Measurements from ENCODE around the gene C12orf50. TPM values are rescaled to one million over a fixed set of nuclear protein-coding genes. Genes with fewer than 3 reads are reported as not detected.

The C12orf50 gene
- total RNA-seq, result 0.09 TPM
- under 1 TPM; 0.11 to 0.37 (median 0.21) TPM for polyA plus RNA-seq (ENCODE audit: insufficient read depth in 1 of 8, insufficient read length in 8 of 8, low replicate concordance in 1 of 8)
- long read RNA-seq, donor 1, result 0 reads
- long read RNA-seq, donor 2, result 0 reads
- long read RNA-seq, donor 3, result 0 reads
- long read RNA-seq, donor 4, result 0 reads
- long read RNA-seq, donor 5, result 0 reads
- long read RNA-seq, donor 6, result 0 reads
- long read RNA-seq, donor 7, result 0 reads
- long read RNA-seq, donor 8, result 0 reads
- long read RNA-seq, donor 9, partial matches to known transcripts, result 5 of 5 reads
- long read RNA-seq, donor 9, other reads (novel, unspliced or antisense), result 0 of 5 reads
- long read RNA-seq, donor 10, partial matches to known transcripts, result 21 of 21 reads
- long read RNA-seq, donor 10, other reads (novel, unspliced or antisense), result 0 of 21 reads
- long read RNA-seq, donor 11, result 0 reads

DNA sequence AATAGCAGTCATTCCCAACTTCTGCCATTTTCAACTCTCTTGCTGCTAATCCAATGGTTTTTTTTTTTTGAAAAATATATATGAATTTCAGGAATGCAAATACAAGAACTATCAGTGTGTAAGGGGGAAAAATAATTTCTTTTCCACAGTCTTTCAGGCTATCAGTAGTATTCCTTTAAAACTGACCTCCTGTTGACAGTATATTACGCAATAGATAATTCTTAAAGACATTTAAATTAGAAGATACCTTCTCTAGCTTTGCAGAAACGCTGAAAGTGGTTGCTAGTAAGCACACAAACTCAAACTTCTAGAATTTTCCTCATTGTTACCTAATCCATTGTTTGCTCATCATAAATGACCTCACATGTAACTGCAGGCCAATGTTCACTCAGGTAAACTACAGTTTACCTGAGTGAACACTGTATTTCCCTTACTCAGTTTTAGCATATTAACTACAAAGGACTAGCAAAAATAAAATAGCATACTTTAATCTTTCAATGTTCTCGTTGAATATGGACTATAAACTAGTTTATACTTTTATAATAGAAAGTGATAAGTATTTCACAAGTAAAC is at the start of gene C12orf50:
Gene C12orf50, minus strand, starts transcription at position 309 of the 573 bp plus-strand sequence. CDS start 2,439 bp downstream, outside the sequence.
- Histone ChIP-seq H3K4me1 (ENCODE audit: control insufficient read depth, insufficient read depth, low read length) (no peaks in the 10 kb centered on the region), H3K4me3 (ENCODE audit: low read length) (no peak within 1 kb of the TSS), H3K9me3 (replicated peaks; ENCODE audit: control insufficient read depth, low read depth, low read length) (no peaks in the 10 kb centered on the region), H3K27ac (ENCODE audit: low read length) (no peak within 1 kb of the TSS), H3K27me3 (ENCODE audit: control insufficient read depth, insufficient read depth, low read length) (no peaks in the 10 kb centered on the region), H3K36me3 (ENCODE audit: control insufficient read depth, insufficient read depth, low read length) (no peaks in the 10 kb centered on the region)
- no peak for DNase-seq
- WGBS (ENCODE audit: insufficient coverage), result 86% methylated on average over 1 of the region's 3 CpGs

DNA sequence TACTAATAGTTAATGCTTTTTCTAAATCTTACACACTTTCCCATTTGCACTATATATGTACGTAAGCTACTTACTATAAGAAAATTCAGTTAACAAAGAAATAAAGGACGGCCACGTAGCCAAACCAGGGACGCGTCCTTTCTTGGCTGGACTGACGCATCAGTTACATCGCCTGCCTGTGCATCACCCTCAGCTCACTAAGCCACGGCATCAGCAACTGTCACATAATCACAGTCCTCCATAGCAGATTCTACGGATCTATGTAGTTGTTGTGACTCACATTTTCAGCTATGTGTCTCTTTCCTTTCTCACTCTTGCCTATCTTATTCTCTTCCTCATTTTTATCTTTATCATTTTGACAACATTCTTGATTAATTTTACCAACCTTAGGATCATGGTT is 38.1 kb upstream of the C12orf50 start:
- H3K4me3 ChIP-seq (ENCODE audit: low read length), result no peak overlapping the region
- H3K27ac ChIP-seq (ENCODE audit: low read length), result no peak overlapping the region
- 98% methylated on average over 5 of the region's 9 CpGs for WGBS (ENCODE audit: insufficient coverage)
- no peaks in the 10 kb centered on the region for H3K27me3 ChIP-seq (ENCODE audit: control insufficient read depth, insufficient read depth, low read length)
- peaks cover 12% of the 10 kb centered on the region for H3K36me3 ChIP-seq (ENCODE audit: control insufficient read depth, insufficient read depth, low read length)
- no peaks in the 10 kb centered on the region for H3K9me3 ChIP-seq (replicated peaks; ENCODE audit: control insufficient read depth, low read depth, low read length)
- no peak for DNase-seq
- H3K4me1 ChIP-seq (ENCODE audit: control insufficient read depth, insufficient read depth, low read length), result no peaks in the 10 kb centered on the region

DNA sequence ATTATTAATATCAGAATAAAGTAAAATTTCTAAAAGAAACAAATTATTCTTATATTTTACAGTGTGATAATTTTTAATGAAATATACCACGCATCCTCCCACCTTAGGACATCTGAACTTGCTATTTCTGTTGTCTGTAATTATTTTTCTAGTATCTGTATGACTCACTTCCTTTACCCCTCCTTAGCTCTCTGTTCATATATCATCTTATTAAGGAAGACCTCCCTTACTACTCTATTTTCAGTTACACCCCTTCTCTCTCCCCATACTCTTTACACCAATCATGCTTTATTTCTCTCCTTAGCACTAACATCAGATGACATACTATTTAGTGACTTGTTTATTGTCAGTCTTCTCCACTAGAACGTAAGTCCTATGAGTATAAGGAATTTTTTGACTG is 34.2 kb upstream of the C12orf50 start:
- Histone ChIP-seq H3K27ac (ENCODE audit: low read length) (no peak overlapping the region), H3K4me1 (ENCODE audit: control insufficient read depth, insufficient read depth, low read length) (no peaks in the 10 kb centered on the region), H3K27me3 (ENCODE audit: control insufficient read depth, insufficient read depth, low read length) (no peaks in the 10 kb centered on the region), H3K4me3 (ENCODE audit: low read length) (no peak overlapping the region), H3K9me3 (replicated peaks; ENCODE audit: control insufficient read depth, low read depth, low read length) (no peaks in the 10 kb centered on the region), H3K36me3 (ENCODE audit: control insufficient read depth, insufficient read depth, low read length) (peaks cover 6% of the 10 kb centered on the region)
- no peak for DNase-seq
- WGBS (ENCODE audit: insufficient coverage), result no CpG with 5 or more reads among the region's 2 CpGs

DNA sequence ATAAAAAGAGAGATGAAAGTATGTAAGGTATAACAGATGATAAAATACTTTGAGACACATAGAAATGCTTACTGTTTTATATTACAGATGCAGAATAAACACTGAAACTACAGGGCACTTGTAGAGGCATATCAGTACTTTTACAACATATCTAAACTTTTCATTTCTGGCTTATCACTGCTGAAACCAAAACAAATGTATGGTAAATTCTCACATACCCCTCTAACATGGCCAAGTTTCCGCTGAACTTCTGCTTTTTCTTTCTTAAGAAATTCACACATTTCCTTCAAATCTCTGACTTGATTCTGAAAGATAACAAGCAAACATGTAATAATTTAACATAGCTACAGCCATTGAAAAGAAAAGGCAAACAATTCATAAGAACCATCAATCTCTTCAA is 33.3 kb upstream of the C12orf50 start:
- Histone ChIP-seq H3K9me3 (replicated peaks; ENCODE audit: control insufficient read depth, low read depth, low read length) (no peaks in the 10 kb centered on the region), H3K4me1 (ENCODE audit: control insufficient read depth, insufficient read depth, low read length) (no peaks in the 10 kb centered on the region), H3K36me3 (ENCODE audit: control insufficient read depth, insufficient read depth, low read length) (peaks cover 14% of the 10 kb centered on the region), H3K27ac (ENCODE audit: low read length) (no peak overlapping the region), H3K4me3 (ENCODE audit: low read length) (no peak overlapping the region), H3K27me3 (ENCODE audit: control insufficient read depth, insufficient read depth, low read length) (no peaks in the 10 kb centered on the region)
- no peak for DNase-seq
- WGBS (ENCODE audit: insufficient coverage), result 100% methylated on average over 1 of the region's 1 CpG

GRCh38 chr12:88058719-88059077 is 29.5 kb upstream of the C12orf50 start:
- Histone ChIP-seq H3K4me3 (ENCODE audit: low read length) (no peak overlapping the region), H3K4me1 (ENCODE audit: control insufficient read depth, insufficient read depth, low read length) (no peaks in the 10 kb centered on the region), H3K27me3 (ENCODE audit: control insufficient read depth, insufficient read depth, low read length) (no peaks in the 10 kb centered on the region), H3K27ac (ENCODE audit: low read length) (no peak overlapping the region), H3K36me3 (ENCODE audit: control insufficient read depth, insufficient read depth, low read length) (peaks cover 14% of the 10 kb centered on the region), H3K9me3 (replicated peaks; ENCODE audit: control insufficient read depth, low read depth, low read length) (no peaks in the 10 kb centered on the region)
- no CpG with 5 or more reads among the region's 1 CpG for WGBS (ENCODE audit: insufficient coverage)
- no peak for DNase-seq

DNA sequence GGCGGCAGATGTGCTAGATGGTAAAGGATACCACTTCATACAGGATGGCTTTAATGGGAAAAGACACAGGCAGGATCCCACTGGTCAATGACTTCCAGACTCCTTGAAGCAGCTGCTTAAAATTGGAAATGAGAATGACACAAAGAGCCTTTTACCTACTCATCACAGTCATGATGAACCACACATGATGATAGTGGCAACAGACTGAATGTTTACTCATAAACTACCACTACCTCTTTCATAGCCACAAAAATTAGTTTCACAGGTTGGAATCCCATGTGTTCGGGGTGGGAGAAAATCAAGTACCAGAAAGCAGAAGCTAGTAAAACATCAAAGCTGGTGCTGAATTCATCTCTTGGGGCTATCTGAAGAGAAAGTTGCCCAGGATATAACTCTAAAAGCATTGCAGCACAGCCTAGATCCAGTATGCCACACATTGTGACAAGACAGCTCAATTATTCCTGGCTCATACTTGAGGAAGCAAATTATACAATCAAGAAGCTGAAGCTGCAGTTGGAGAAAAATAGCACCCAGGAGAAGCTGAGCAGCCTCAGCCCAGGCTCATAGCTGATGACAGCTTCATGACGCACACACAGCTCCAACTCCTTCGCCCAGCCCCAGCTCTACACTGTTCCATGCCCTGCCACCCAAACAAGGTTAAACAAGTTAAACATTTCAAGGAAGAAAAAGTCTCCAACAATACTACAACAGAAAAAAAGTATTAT is 29.0 kb upstream of the C12orf50 start:
- H3K4me1 ChIP-seq (ENCODE audit: control insufficient read depth, insufficient read depth, low read length), result no peaks in the 10 kb centered on the region
- no peak for DNase-seq
- H3K4me3 ChIP-seq (ENCODE audit: low read length), result no peak overlapping the region
- H3K36me3 ChIP-seq (ENCODE audit: control insufficient read depth, insufficient read depth, low read length), result peaks cover 14% of the 10 kb centered on the region
- 90% methylated on average over 2 of the region's 4 CpGs for WGBS (ENCODE audit: insufficient coverage)
- H3K27ac ChIP-seq (ENCODE audit: low read length), result no peak overlapping the region
- no peaks in the 10 kb centered on the region for H3K9me3 ChIP-seq (replicated peaks; ENCODE audit: control insufficient read depth, low read depth, low read length)
- no peaks in the 10 kb centered on the region for H3K27me3 ChIP-seq (ENCODE audit: control insufficient read depth, insufficient read depth, low read length)

- H3K36me3 ChIP-seq (ENCODE audit: control insufficient read depth, insufficient read depth, low read length), result peaks cover 16% of the 10 kb centered on the region
- H3K27me3 ChIP-seq (ENCODE audit: control insufficient read depth, insufficient read depth, low read length), result no peaks in the 10 kb centered on the region
- DNase-seq, result no peak
- no peak overlapping the region for H3K27ac ChIP-seq (ENCODE audit: low read length)
- H3K4me3 ChIP-seq (ENCODE audit: low read length), result no peak overlapping the region
- no CpG with 5 or more reads among the region's 2 CpGs for WGBS (ENCODE audit: insufficient coverage)
- no peaks in the 10 kb centered on the region for H3K4me1 ChIP-seq (ENCODE audit: control insufficient read depth, insufficient read depth, low read length)
- H3K9me3 ChIP-seq (replicated peaks; ENCODE audit: control insufficient read depth, low read depth, low read length), result no peaks in the 10 kb centered on the region
Observed at GRCh38 chr12:88056571-88056970, 27.4 kb upstream of the C12orf50 start.

- H3K9me3 ChIP-seq (replicated peaks; ENCODE audit: control insufficient read depth, low read depth, low read length), result no peaks in the 10 kb centered on the region
- no peaks in the 10 kb centered on the region for H3K4me1 ChIP-seq (ENCODE audit: control insufficient read depth, insufficient read depth, low read length)
- H3K36me3 ChIP-seq (ENCODE audit: control insufficient read depth, insufficient read depth, low read length), result peaks cover 15% of the 10 kb centered on the region
- no peak overlapping the region for H3K27ac ChIP-seq (ENCODE audit: low read length)
- WGBS (ENCODE audit: insufficient coverage), result no CpG with 5 or more reads among the region's 1 CpG
- H3K27me3 ChIP-seq (ENCODE audit: control insufficient read depth, insufficient read depth, low read length), result no peaks in the 10 kb centered on the region
- DNase-seq, result peak; percentile 5
- H3K4me3 ChIP-seq (ENCODE audit: low read length), result no peak overlapping the region
Observed at GRCh38 chr12:88052686-88053085, 23.5 kb upstream of the C12orf50 start.

DNA sequence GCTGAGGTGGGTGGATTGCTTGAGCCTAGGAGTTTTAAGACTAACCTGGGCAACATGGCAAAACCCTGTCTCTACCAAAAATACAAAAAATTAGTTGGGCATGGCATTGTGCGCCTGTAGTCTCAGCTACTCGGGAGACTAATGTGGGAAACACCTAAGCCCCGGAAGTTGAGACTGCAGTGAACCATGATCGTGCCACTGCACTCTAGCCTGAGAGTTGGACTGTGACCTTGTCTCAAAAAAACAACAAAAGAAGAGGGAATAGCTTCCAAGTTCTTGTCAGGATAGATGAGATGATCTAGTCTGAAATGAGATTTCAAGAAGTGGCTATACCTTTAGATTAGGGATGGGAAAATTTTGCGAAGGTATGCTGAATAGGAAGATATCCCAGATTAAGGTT is 14.8 kb upstream of the C12orf50 start:
- WGBS (ENCODE audit: insufficient coverage), result 88% methylated on average over 3 of the region's 5 CpGs
- H3K27me3 ChIP-seq (ENCODE audit: control insufficient read depth, insufficient read depth, low read length), result no peaks in the 10 kb centered on the region
- no peaks in the 10 kb centered on the region for H3K9me3 ChIP-seq (replicated peaks; ENCODE audit: control insufficient read depth, low read depth, low read length)
- no peak overlapping the region for H3K27ac ChIP-seq (ENCODE audit: low read length)
- no peak overlapping the region for H3K4me3 ChIP-seq (ENCODE audit: low read length)
- peaks cover 23% of the 10 kb centered on the region for H3K36me3 ChIP-seq (ENCODE audit: control insufficient read depth, insufficient read depth, low read length)
- no peak for DNase-seq
- no peaks in the 10 kb centered on the region for H3K4me1 ChIP-seq (ENCODE audit: control insufficient read depth, insufficient read depth, low read length)

DNA sequence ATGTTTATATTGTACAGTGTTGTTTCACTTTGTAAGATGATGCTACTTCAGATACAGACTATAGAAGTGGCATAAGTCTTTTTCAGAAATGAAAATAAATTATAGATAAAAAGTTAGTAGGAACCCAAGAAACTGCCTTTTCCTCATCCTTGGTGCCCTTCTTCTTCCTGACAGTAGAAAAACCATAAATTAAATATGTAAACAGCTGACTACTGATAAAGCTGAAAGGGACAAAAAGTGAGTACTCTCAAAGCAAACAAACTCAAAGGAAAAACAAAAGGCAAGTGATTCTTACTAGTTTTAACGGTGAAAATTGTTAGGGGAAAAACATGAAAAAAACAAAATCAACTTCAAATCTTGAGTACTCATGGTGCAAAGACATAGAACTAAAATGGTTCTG is 8.6 kb upstream of the C12orf50 start:
- no peaks in the 10 kb centered on the region for H3K27me3 ChIP-seq (ENCODE audit: control insufficient read depth, insufficient read depth, low read length)
- H3K4me1 ChIP-seq (ENCODE audit: control insufficient read depth, insufficient read depth, low read length), result peaks cover 5% of the 10 kb centered on the region
- no peak for DNase-seq
- H3K9me3 ChIP-seq (replicated peaks; ENCODE audit: control insufficient read depth, low read depth, low read length), result no peaks in the 10 kb centered on the region
- H3K27ac ChIP-seq (ENCODE audit: low read length), result no peak overlapping the region
- no peak overlapping the region for H3K4me3 ChIP-seq (ENCODE audit: low read length)
- H3K36me3 ChIP-seq (ENCODE audit: control insufficient read depth, insufficient read depth, low read length), result no peaks in the 10 kb centered on the region
- WGBS (ENCODE audit: insufficient coverage), result no CpG with 5 or more reads among the region's 1 CpG
